ENCODE data around the gene SLC35F6.

The SLC35F6 gene

DNA sequence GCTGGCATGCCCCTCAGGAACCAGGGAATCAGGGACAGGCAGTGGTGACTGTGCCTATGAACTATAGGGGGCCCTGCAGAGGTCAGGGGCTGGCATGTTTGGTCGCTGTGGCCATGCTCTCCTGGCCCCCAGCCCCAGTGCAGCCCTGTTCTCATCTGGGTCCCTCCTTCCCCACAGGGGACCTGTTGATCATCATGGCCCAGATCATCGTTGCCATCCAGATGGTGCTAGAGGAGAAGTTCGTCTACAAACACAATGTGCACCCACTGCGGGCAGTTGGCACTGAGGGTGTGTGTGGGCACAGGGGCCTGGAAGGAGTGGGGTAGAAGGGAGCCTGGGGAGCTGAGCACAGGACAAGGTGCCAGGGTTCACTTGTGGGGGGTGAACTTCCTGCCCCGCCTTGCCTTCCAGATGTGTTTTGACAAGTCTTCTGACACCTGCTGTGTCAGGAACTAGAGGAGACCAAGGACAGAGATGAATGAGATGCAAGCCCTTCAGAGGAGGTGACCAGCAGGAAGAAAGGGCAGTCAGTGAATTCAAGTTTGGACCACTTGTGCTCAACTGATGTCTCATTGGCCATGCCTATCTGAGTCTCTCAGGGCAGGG, 12.2 kb downstream of the SLC35F6 start:
- peaks cover 48 to 57% of the 10 kb centered on the region in 2 donors for H3K36me3 ChIP-seq (ENCODE audit: control insufficient read depth in 1 of 2, insufficient read depth in 2 of 2, low read length in 2 of 2)
- H3K9me3 ChIP-seq (ENCODE audit: control insufficient read depth in 1 of 2, low read length in 2 of 2), result no peaks in the 10 kb centered on the region
- no peak overlapping the region for H3K27ac ChIP-seq (ENCODE audit: low read length)
- peaks cover 16% of the 10 kb centered on the region in 2 donors for H3K4me1 ChIP-seq (ENCODE audit: control insufficient read depth in 1 of 2, insufficient read depth in 2 of 2, low read length in 2 of 2)
- H3K27me3 ChIP-seq (ENCODE audit: low read depth, low read length), result no peaks in the 10 kb centered on the region
- H3K4me3 ChIP-seq (ENCODE audit: low read depth in 1 of 2, low read length in 2 of 2), result no peak overlapping the region

DNA sequence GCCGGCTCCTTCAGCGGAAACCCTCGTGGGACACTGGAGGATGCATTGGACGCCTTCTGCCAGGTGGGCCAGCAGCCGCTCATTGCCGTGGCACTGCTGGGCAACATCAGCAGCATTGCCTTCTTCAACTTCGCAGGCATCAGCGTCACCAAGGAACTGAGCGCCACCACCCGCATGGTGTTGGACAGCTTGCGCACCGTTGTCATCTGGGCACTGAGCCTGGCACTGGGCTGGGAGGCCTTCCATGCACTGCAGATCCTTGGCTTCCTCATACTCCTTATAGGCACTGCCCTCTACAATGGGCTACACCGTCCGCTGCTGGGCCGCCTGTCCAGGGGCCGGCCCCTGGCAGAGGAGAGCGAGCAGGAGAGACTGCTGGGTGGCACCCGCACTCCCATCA, 14.0 kb downstream of the SLC35F6 start:
- H3K27ac ChIP-seq (ENCODE audit: low read length), result no peak overlapping the region
- no peaks in the 10 kb centered on the region for H3K9me3 ChIP-seq (ENCODE audit: control insufficient read depth in 1 of 2, low read length in 2 of 2)
- H3K4me3 ChIP-seq (ENCODE audit: low read depth in 1 of 2, low read length in 2 of 2), result no peak overlapping the region
- H3K36me3 ChIP-seq (ENCODE audit: control insufficient read depth in 1 of 2, insufficient read depth in 2 of 2, low read length in 2 of 2), result peaks cover 48 to 57% of the 10 kb centered on the region in 2 donors
- no peaks in the 10 kb centered on the region for H3K4me1 ChIP-seq (ENCODE audit: control insufficient read depth in 1 of 2, insufficient read depth in 2 of 2, low read length in 2 of 2)
- no peaks in the 10 kb centered on the region for H3K27me3 ChIP-seq (ENCODE audit: low read depth, low read length)

DNA sequence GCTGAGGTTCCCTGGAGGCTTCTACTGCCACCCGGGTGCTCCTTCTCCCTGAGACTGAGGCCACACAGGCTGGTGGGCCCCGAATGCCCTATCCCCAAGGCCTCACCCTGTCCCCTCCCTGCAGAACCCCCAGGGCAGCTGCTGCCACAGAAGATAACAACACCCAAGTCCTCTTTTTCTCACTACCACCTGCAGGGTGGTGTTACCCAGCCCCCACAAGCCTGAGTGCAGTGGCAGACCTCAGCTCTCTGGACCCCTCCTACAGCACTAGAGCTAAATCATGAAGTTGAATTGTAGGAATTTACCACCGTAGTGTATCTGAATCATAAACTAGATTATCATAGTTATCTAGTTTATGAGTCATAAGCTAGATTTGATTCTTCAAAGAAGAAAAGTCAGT, 14.4 kb downstream of the SLC35F6 start:
- no peak overlapping the region for H3K27ac ChIP-seq (ENCODE audit: low read length)
- H3K27me3 ChIP-seq (ENCODE audit: low read depth, low read length), result no peaks in the 10 kb centered on the region
- no peak overlapping the region for H3K4me3 ChIP-seq (ENCODE audit: low read depth in 1 of 2, low read length in 2 of 2)
- no peaks in the 10 kb centered on the region for H3K4me1 ChIP-seq (ENCODE audit: control insufficient read depth in 1 of 2, insufficient read depth in 2 of 2, low read length in 2 of 2)
- no peaks in the 10 kb centered on the region for H3K9me3 ChIP-seq (ENCODE audit: control insufficient read depth in 1 of 2, low read length in 2 of 2)
- peaks cover 48 to 57% of the 10 kb centered on the region in 2 donors for H3K36me3 ChIP-seq (ENCODE audit: control insufficient read depth in 1 of 2, insufficient read depth in 2 of 2, low read length in 2 of 2)

DNA sequence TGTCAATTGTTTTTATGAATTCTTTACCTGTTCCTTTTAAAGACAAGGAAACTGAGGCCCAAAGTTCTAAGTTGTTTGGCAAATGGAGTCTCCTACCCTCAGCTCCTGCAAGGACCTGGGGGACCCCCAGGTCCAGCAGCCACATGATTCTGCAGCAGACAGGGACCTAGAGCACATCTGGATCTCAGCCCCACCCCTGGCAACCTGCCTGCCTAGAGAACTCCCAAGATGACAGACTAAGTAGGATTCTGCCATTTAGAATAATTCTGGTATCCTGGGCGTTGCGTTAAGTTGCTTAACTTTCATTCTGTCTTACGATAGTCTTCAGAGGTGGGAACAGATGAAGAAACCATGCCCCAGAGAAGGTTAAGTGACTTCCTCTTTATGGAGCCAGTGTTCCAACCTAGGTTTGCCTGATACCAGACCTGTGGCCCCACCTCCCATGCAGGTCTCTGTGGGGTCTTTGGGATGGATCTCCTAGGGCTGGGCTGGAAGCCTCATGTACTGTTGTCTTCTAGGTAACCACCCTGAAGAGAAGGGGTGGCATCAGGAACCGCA, 16.2 kb downstream of the SLC35F6 start:
- Histone ChIP-seq H3K4me3 (ENCODE audit: low read depth in 1 of 2, low read length in 2 of 2) (no peak overlapping the region), H3K4me1 (ENCODE audit: control insufficient read depth in 1 of 2, insufficient read depth in 2 of 2, low read length in 2 of 2) (peaks cover 0 to 4% of the 10 kb centered on the region in 2 donors), H3K27me3 (ENCODE audit: low read depth, low read length) (no peaks in the 10 kb centered on the region), H3K36me3 (ENCODE audit: control insufficient read depth in 1 of 2, insufficient read depth in 2 of 2, low read length in 2 of 2) (peaks cover 41 to 45% of the 10 kb centered on the region in 2 donors), H3K27ac (ENCODE audit: low read length) (no peak overlapping the region), H3K9me3 (ENCODE audit: control insufficient read depth in 1 of 2, low read length in 2 of 2) (no peaks in the 10 kb centered on the region)

DNA sequence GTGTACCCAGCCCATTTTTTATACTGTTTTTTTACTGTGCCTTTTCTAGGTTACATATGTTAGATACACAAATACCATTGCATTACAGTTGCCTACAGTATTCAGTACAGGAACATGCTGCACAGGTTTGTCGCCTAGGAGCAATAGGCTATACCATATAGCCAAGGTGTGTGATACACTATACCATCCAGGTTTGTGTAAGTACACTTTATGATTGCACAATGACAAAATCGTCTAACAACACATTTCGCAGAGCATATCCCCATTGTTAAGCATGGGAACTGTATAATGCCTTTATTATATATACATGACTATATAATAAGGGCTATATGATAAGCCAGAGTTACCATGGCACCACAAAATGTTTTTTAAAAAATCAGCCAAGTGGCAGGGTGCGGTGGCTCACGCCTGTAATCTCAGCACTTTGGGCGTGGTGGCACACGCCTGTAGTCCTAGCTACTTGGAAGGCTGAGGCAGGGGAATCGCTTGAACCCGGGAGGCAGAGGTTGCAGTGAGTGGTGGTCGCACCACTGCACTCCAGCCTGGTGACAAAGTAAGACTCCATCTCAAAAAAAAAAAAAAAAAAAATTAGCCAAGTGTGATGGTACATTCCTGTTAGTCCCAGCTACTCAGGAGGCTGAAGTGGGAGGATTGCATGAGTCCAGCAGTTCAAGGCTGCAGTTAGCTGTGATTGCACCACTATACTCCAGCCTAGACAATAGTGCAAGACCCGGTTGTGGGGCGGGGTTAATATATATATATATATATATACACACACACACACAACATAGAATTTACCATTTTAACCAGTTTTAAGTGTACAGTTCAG, 19.0 kb downstream of the SLC35F6 start:
- H3K27ac ChIP-seq (ENCODE audit: low read length), result no peak overlapping the region
- peaks cover 0 to 14% of the 10 kb centered on the region in 2 donors for H3K4me1 ChIP-seq (ENCODE audit: control insufficient read depth in 1 of 2, insufficient read depth in 2 of 2, low read length in 2 of 2)
- H3K36me3 ChIP-seq (ENCODE audit: control insufficient read depth in 1 of 2, insufficient read depth in 2 of 2, low read length in 2 of 2), result peaks cover 18 to 19% of the 10 kb centered on the region in 2 donors
- H3K4me3 ChIP-seq (ENCODE audit: low read depth in 1 of 2, low read length in 2 of 2), result no peak overlapping the region
- no peaks in the 10 kb centered on the region for H3K27me3 ChIP-seq (ENCODE audit: low read depth, low read length)
- no peaks in the 10 kb centered on the region for H3K9me3 ChIP-seq (ENCODE audit: control insufficient read depth in 1 of 2, low read length in 2 of 2)

DNA sequence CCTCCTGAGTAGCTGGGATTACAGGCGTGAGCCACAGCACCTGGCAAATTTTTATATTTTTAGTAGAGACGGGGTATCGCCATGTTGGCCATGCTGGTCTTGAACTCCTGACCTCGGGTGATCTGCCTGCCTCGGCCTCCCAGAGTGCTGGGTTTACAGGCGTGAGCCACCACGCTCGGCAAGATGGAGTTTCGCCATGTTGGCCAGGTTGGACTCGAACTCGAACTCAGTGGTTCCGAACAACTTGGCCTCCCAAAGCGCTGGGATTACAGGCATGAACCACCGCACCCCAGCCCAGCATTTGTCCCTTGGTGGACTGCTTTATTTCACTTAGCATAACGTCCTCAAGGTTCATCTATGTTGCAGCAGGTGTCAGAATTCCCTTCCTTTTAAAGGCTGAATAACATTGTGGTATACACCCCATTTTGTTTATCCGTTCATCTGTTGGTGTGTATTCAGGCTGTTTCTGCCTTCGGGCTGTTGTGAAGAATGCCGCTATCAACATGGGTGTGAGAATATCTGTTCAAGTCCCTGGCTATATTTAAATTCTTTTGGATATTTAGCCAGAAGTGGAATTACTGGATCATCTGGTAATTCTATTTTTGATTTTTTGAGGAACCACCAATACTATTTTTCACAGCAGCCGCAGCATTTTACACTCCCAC, 20.6 kb downstream of the SLC35F6 start:
- Histone ChIP-seq H3K9me3 (ENCODE audit: control insufficient read depth in 1 of 2, low read length in 2 of 2) (no peaks in the 10 kb centered on the region), H3K4me3 (ENCODE audit: low read depth in 1 of 2, low read length in 2 of 2) (peak overlapping the region in 1 of 2 donors; percentile 86), H3K27me3 (ENCODE audit: low read depth, low read length) (no peaks in the 10 kb centered on the region), H3K36me3 (ENCODE audit: control insufficient read depth in 1 of 2, insufficient read depth in 2 of 2, low read length in 2 of 2) (peaks cover 9 to 12% of the 10 kb centered on the region in 2 donors), H3K4me1 (ENCODE audit: control insufficient read depth in 1 of 2, insufficient read depth in 2 of 2, low read length in 2 of 2) (peaks cover 0 to 14% of the 10 kb centered on the region in 2 donors), H3K27ac (ENCODE audit: low read length) (no peak overlapping the region)

DNA sequence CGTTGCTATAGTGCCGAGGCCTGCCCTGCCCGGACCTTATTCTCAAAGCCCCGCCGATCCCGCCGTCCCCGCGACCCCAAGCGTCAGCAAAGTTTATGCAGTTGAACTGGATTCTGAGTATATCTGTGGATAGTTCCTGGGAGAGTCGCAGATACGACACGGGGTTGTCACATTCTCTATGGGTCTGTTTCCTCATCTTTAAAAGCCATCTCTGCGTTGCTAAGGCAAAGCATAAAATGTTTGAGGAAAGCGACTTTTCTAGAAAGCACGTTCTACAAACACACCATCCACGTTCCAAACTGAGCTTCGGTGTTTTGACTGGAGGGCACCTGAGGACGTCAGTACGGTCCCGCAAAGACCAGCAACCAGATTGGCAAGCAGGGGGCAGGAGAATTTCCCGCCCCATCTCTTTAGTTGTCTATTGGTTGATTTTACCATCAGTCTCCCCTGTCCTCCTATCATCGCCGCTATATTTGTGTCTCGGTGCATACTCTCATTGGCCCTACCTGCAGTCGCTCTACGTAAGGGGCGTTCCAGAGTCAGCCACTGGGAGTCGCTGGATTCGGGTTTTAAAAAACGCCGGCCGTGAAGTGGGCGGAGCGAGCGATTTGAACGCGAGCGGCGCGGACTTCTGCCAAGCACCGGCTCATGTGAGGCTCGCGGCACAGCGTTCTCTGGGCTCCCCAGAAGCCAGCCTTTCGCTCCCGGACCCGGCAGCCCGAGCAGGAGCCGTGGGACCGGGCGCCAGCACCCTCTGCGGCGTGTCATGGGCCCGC, 21.5 kb downstream of the SLC35F6 start, which contains the start of gene CENPA:
Gene CENPA (plus strand): TSS at position 626 of the 776 bp plus-strand sequence. CDS start 141 bp downstream, at position 767.
- Histone ChIP-seq H3K27me3 (ENCODE audit: low read depth, low read length) (no peaks in the 10 kb centered on the region), H3K9me3 (ENCODE audit: control insufficient read depth in 1 of 2, low read length in 2 of 2) (peaks cover 0 to 1% of the 10 kb centered on the region in 2 donors), H3K4me3 (ENCODE audit: low read depth in 1 of 2, low read length in 2 of 2) (peak within 1 kb of the TSS; percentile 83 to 86), H3K36me3 (ENCODE audit: control insufficient read depth in 1 of 2, insufficient read depth in 2 of 2, low read length in 2 of 2) (peaks cover 2 to 3% of the 10 kb centered on the region in 2 donors), H3K27ac (ENCODE audit: low read length) (peak within 1 kb of the TSS; percentile 31), H3K4me1 (ENCODE audit: control insufficient read depth in 1 of 2, insufficient read depth in 2 of 2, low read length in 2 of 2) (peaks cover 0 to 14% of the 10 kb centered on the region in 2 donors)

DNA sequence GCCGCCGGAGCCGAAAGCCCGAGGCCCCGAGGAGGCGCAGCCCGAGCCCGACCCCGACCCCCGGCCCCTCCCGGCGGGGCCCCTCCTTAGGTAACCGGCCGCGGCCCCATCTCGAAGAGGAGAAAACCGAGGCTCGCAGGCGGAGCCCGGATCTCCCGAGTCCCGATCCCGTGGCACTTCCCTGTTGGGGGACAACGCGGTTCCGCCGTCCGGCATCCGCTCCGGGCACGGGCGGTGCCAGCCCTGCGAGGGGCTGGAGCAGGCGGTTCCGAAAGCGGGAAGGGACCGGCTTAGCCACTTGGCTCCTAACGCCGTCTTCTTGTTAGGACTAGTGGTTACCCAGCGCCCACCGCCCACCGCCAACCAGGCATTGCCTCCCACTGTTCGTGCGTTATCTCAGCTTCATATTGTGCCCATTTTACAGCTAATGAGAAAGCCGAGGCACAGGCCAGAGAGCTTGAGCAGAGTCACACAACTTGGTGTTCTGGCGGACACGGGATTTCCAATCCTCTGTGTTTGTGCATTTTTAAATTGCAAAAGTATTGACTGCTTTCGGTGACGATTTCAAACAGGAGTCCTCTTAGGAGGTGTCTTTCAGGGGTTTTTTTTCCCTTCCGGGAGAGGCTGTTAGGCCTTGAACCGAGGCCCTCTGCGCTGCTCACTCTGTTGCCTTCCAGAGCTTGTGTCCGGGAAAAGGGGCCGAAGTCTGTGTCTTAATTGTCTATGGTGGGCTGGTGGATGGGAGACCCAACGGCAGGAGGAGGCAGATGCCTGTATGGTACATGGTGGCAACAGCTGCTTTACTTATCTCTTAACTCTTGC, 22.3 kb downstream of the SLC35F6 start:
- Histone ChIP-seq H3K36me3 (ENCODE audit: control insufficient read depth in 1 of 2, insufficient read depth in 2 of 2, low read length in 2 of 2) (no peaks in the 10 kb centered on the region), H3K27me3 (ENCODE audit: low read depth, low read length) (no peaks in the 10 kb centered on the region), H3K9me3 (ENCODE audit: control insufficient read depth in 1 of 2, low read length in 2 of 2) (peaks cover 0 to 2% of the 10 kb centered on the region in 2 donors), H3K4me1 (ENCODE audit: control insufficient read depth in 1 of 2, insufficient read depth in 2 of 2, low read length in 2 of 2) (peaks cover 0 to 14% of the 10 kb centered on the region in 2 donors), H3K27ac (ENCODE audit: low read length) (no peak overlapping the region), H3K4me3 (ENCODE audit: low read depth in 1 of 2, low read length in 2 of 2) (peak overlapping the region; percentile 83 to 86)

DNA sequence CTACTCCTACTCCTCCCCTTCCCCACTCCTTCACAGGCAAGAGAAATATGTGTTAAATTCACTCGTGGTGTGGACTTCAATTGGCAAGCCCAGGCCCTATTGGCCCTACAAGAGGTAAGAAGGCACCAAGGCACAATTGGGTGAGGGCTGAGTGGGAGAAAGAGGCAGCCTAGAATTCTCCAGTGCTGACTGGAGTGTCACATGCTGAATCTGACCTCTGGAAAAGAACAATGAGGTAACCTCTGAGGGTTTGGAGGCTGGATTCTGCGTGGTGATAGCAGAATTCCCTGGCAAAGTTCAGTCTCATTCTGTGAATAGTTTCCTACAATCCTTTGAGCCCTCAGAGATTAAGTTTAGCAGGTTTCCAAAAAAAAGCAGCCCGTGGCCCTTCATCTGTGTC, 28.6 kb downstream of the SLC35F6 start:
- peaks cover 0 to 2% of the 10 kb centered on the region in 2 donors for H3K9me3 ChIP-seq (ENCODE audit: control insufficient read depth in 1 of 2, low read length in 2 of 2)
- peaks cover 0 to 5% of the 10 kb centered on the region in 2 donors for H3K36me3 ChIP-seq (ENCODE audit: control insufficient read depth in 1 of 2, insufficient read depth in 2 of 2, low read length in 2 of 2)
- H3K27ac ChIP-seq (ENCODE audit: low read length), result no peak overlapping the region
- H3K27me3 ChIP-seq (ENCODE audit: low read depth, low read length), result no peaks in the 10 kb centered on the region
- no peak overlapping the region for H3K4me3 ChIP-seq (ENCODE audit: low read depth in 1 of 2, low read length in 2 of 2)
- no peaks in the 10 kb centered on the region for H3K4me1 ChIP-seq (ENCODE audit: control insufficient read depth in 1 of 2, insufficient read depth in 2 of 2, low read length in 2 of 2)

DNA sequence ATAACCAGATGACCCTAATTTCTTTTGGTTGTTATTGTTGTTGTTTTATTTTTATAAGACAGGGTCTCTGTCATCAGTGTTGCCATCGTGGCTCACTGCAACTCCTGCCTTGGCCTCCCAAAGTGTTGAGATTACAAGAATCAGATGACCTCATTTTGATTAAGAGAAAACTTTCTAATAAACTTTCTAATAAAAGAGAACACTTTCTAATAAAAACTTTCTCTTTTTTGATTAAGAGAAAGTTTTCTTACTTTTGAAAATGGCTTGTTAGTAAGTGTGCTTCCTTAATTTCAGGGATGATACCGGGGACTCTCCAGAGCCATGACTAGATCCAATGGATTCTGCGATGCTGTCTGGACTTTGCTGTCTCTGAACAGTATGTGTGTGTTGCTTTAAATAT, 29.4 kb downstream of the SLC35F6 start:
- Histone ChIP-seq H3K36me3 (ENCODE audit: control insufficient read depth in 1 of 2, insufficient read depth in 2 of 2, low read length in 2 of 2) (peaks cover 0 to 5% of the 10 kb centered on the region in 2 donors), H3K27ac (ENCODE audit: low read length) (no peak overlapping the region), H3K27me3 (ENCODE audit: low read depth, low read length) (no peaks in the 10 kb centered on the region), H3K9me3 (ENCODE audit: control insufficient read depth in 1 of 2, low read length in 2 of 2) (peaks cover 0 to 2% of the 10 kb centered on the region in 2 donors), H3K4me1 (ENCODE audit: control insufficient read depth in 1 of 2, insufficient read depth in 2 of 2, low read length in 2 of 2) (no peaks in the 10 kb centered on the region), H3K4me3 (ENCODE audit: low read depth in 1 of 2, low read length in 2 of 2) (no peak overlapping the region)

Measured in muscle layer of duodenum (tissue), 2 donors.